Stimulated activated CD4-positive, alpha-beta T cell treated with anti-CD3 and anti-CD28 coated beads, Interleukin-4, amount 100 ng/mL, for 48 hours (primary cell): ENCODE measurements around the gene EIF4E.
"Not testable (repeated sequence)": the region's sequence is repeated elsewhere in the genome, so short reads cannot be mapped to it uniquely, and the experiment has no call there.

Experiments
- DNase-seq, 2 donors: peaks; one replicate each; pipeline ENCODE4 v3.0.0-alpha.2; 2020; ENCODE audit warnings: low read depth in 2 of 2

Gene EIF4E

DNA sequence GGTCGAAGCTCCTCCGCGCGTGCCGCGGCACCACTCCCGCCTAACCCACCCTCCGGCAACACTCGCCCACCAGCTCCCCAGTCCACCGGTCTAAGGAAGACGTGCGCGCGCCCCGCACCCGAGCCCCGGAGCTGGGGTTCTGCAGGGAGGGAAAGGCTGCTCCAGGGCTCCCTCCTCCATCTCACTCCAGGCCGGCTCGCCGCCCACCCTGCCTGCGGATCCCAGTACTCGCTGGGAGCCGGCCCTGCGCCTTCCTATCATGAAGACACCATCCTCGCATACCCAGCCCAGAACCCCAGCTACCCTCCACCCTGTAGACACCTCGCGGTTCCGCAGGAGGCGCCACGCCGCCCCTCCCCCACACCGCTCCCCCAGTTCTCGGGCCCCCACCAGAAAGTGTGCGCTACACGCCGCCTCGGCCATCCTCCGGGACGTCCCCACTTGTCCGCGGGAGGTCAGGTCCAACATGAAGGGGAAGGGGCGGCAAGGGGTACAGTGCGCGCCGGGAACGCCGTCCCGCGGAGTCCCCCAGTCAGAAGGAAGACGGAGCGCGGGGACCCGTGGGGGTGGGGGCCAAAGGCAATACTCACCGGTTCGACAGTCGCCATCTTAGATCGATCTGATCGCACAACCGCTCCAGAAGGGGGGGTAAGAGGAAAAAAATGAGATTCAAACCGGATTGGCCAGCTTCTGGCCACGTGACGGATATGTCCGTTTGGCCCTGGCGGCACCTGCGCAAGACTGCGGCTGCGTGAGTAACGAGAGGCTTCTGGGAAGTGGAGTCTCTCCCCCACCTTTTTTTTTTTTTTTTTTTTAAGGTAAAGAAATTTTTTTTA lies at the start of gene EIF4E:
Gene EIF4E, minus strand, starts transcription at position 629 of the 836 bp plus-strand sequence. Its CDS starts 21 bp downstream, at position 608.
- peak; percentile 89 to 93 for DNase-seq

DNA sequence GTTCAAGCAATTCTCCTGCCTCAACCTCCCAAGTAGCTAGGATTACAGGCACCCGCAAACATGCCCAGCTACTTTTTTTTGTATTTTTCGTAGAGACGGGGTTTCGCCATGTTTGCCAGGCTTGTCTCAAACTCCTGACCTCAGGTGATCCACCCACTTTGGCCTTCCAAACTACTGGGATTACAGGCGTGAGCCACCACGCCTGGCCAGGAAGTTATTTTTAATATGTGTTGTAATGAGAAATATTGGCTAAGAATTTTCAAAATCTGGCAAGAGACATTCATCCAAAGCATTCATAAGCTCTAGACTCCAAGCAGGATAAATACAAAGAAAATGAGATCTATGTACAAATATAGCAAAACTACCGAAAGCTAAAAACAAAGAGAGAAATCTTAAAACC lies 48.6 kb upstream of the EIF4E start:
- no peak for DNase-seq

DNA sequence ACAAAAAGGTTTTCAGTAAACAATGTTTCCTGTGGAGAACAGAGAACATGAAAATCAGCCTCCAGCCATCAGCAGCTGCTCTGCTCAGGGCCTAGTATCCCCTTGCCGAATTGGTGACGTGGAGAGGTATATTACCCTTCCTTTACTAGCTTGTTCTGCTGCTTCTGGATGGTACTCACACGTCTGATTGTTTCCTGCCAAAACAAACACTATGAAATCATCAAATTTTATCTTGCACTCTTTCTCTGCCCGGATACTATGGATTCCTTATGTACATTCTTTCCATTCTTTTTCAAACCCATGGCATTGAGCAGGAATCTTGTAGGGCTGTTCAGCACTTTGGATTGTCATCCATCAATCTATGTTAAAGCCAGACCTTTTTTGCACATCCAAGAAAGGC lies 47.8 kb upstream of the EIF4E start:
- no peak for DNase-seq

- no peak for DNase-seq
These were observed 41.2 kb upstream of the EIF4E start for GRCh38 chr4:98969878-98970785.

- no peak for DNase-seq
These were observed 38.9 kb upstream of the EIF4E start for GRCh38 chr4:98967786-98968329.

DNA sequence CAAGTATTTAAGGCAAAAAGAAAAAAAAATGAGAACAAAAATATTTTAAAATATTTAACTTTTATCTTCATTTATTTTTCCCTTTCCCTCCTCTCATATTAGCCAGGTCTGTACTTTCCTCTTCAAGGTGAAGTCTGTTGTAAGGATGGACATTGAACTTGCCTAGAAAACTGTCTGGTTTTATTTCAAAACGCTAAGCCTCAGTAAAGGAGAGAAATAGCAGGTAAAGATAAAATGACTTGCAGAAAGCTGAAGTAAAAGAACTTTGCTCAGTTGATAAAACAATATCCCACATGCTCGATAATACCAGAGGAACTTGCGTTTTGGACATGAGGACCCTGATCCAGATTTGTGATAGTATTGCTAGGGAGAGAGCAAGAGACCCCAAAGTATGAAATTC lies 38.0 kb upstream of the EIF4E start:
- no peak for DNase-seq

GRCh38 chr4:98963538-98964433 lies 34.9 kb upstream of the EIF4E start:
- DNase-seq = no peak

- no peak for DNase-seq
These were observed 32.8 kb upstream of the EIF4E start for GRCh38 chr4:98961770-98962169.

DNA sequence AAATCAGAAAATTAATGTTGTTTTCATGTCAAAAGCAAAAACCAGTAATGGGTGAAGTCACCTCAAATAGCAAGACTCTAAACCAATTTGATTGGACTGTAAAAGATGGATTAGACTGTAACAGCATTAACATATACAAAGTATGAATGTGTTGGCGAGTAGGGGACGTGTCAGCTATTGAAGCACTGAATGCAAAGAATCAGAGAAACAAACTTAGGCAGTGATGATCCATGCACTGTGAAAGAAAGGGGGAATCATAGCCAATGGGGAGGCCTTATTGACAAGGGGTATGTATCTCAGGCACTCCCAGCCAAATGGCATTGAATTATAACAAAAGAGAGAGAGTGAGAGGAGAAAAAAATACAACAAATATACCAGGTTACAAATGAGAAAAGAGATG lies 30.5 kb upstream of the EIF4E start:
- no peak for DNase-seq

DNA sequence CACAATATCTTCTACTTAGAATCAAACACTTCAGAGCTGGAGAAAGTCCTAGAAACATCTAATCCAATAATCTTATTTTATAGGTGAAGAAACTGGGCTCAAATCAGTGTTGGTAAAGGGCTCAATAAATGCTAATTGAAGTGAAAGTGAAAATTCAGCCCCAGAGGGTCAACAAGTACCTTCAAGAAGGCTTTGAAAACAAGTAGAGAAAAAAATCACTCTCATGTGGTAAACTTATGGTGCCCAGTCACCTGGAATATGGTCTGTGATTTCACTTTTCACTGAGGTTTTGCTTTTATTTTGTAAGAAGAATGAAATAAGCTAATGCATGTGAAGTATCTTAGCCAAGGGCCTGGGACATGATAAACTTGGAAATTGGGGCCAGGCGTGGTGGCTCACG lies 29.1 kb upstream of the EIF4E start:
- DNase-seq = no peak

DNA sequence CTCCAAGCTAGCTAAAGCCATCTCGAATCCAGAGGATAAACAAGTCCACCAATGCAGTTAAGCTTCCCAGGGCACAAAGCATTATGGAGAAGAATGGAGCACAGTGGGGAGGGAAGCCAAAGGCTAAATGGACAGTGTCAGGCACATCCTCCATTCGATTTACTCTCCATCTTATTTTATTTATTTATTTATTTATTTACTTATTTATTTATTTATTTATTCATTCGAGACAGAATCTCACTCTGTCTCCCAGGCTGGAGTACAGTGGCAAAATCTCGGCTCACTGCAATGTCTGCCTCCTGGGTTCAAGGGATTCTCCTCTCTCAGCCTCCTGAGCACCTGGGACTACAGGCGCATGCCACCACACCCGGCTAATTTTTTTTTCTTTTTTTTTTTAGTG lies 26.3 kb upstream of the EIF4E start:
- no peak for DNase-seq

DNA sequence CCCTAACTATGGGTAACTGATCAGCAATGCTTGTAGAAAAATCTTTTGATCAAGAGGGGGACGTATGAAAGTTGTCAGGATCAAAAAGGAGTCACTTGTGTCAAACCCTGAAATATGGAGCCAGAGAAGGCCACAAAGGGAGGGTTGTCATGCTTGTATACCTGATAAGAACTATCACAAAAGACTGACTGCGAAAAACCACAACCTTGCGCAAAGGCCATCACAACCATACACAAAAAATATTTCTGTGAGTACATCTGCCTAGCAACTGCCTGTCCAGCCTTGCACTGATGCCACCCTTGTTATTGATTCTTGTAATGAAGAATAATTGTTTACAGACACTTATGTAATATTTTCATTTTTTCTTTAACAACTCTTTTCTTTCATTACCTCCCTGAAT lies 22.8 kb upstream of the EIF4E start:
- no peak for DNase-seq

- no peak for DNase-seq
These were observed 22.0 kb upstream of the EIF4E start for GRCh38 chr4:98950925-98951324.

DNA sequence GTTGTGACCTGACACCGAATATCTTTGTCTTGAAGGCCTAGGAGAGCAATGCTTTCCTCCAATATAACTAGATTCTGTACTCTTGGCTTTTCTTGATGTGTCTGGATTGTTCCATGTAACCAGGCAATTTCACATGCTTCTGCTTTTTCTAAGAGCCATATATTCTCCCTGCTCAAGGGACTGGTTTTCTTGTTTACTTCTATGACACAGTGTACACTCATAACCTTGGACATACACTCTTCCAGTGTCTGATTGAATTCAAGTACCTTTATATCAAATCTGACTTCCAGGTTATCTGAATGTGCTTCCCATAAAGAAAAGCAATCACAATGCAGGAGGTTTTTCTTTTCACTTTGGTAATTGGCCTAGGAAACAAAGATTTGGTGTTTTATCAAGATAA lies 17.4 kb upstream of the EIF4E start:
- no peak for DNase-seq

- DNase-seq = no peak
These were observed 16.4 kb upstream of the EIF4E start for GRCh38 chr4:98945297-98945850.

DNA sequence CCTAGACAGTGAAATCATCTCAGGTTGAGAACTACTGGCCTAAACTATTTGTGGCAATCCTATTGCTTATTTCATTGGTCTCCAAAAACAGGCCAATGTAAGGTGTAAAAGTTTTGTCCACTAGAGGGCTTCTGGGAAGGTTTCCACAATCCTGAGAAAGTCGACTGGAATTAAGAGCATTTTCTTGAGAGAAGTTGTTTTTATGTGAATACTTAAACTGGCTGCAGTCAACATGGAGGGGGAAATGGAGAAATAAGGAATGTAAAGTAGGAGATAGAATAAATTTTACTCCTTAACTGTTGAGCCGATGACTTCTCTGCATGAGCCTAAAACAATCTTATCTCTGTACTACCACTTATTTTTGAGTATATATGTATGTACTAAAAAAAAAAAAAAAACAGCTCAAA lies 11.0 kb upstream of the EIF4E start:
- DNase-seq = no peak

DNA sequence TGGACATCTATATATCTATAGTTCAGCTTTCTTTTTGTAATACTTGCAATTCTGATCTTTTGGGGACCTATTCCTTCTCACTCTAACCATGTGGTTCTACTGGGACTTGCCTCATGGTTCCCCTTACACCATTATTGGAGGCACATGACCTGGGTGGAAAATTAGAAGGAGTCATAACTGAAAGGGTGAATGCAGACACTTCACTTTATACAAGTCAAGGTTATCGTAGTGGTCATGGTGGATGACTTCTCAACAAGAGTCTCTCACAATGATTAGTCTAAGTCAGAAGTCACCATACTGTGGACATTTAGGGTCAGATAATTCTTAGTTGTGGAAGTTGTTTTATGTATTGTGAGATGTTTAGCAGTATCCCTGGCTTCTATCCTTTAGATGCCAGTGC lies 10.5 kb upstream of the EIF4E start:
- DNase-seq = no peak

DNA sequence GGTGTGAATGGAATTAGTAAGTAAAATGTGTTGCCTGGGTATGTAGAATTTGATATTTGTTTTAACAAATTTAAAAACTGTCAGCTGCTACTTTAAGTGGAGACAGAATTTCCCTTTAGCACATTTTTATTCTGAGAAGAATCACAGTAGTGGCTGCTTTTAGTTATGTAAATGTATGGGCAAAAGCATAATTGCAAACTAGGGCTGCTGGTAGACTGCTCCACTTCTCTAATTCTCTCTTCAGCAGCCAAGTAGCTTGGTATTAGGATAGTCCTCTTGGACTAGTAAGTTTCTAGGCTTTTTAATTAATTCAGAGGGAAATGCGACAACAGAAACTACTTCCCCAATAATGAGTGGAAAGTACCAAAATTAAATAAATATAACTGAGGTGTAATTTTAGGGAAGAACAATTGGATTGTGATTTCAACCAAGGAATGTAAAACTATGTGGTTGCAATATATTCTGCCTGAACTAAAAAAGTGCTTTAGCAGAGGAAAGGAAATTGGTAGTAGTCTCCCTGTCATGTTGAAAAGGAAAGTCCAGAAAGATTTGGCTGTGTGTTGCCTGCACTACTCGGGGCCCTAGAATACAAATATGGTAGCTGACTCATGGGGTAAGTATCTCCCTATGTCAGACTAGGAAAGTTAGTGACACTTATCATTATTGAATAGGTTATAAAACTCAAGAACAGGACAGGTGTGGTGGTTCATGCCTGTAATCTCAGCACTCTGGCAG lies 9.2 kb upstream of the EIF4E start:
- no peak for DNase-seq

DNA sequence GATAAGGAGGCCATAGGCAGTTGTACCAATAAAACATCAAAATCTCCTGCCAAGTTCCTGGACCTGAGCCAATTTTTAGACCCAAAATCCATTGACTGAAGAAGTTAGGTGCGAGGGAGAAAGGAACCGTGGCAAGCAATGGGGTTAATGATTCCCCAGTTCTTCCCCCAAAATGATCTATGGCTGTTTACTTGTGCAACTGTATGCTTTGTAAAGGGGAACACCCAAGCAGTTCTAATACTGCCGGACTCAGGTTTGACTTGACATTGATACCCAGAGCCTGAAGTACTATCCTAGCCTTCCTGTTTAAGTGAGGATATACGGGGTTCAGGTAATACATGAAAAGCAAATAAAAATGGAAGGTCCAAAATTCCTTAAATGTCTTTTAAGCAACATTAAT lies 6.7 kb upstream of the EIF4E start:
- DNase-seq = no peak

DNA sequence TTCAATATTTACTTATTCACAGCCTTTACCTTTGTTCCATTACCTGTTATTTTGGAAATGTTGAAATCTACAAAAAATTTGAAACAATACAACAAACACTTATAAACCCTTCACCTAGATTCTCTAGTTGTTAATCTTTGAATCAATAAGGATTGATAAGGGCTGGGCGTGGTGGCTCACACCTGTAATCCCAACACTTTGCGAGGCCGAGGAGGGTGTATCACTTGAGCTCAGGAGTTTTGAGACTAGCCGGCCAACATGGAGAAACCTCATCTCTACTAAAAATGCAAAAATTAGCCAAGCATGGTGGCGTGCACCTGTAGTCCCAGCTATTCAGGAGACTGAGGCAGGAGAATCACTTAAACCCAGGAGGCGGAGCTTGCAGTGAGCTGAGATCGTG lies 5.9 kb upstream of the EIF4E start:
- not testable (repeated sequence) for DNase-seq

- no peak for DNase-seq
These were observed 3.6 kb upstream of the EIF4E start for GRCh38 chr4:98932539-98932938.
